Keratinocyte (primary cell): ENCODE results near the gene RTBDN. TPM values are rescaled to one million over a fixed set of nuclear protein-coding genes. Genes with fewer than 3 reads are reported as not detected.

Experiments
- DNase-seq: peaks from one replicate; pipeline ENCODE4 v3.0.0-alpha.2; 2011; ENCODE audit warnings: low read depth, missing footprints, low spot score
- FAIRE-seq: peaks from 2 replicates; lab custom pipeline; 2011; peaks lifted over from hg19 to GRCh38; lab: Jason Lieb, UNC
- H2AFZ ChIP-seq: 2 replicates; pipeline ENCODE4 v1.6.0; 2012; ENCODE audit warnings: low read length, control low read depth, inconsistent platforms; ENCODE audit not compliant: control insufficient read depth
- H3K27ac ChIP-seq: 2 replicates; pipeline ENCODE4 v1.5.1; 2011; ENCODE audit warnings: low read length; ENCODE audit not compliant: control insufficient read depth, insufficient read depth
- H3K27me3 ChIP-seq: 3 replicates; pipeline ENCODE4 v1.6.0; 2011; ENCODE audit warnings: low read length; ENCODE audit not compliant: control insufficient read depth, insufficient read depth; ENCODE audit errors: extremely low read depth
- H3K36me3 ChIP-seq, 2 experiments: 2 replicates in 1 of 2; 3 replicates in 1 of 2; pipeline ENCODE4 v1.5.1; 2011; ENCODE audit warnings: low read length in 2 of 2, mild to moderate bottlenecking in 1 of 2; ENCODE audit not compliant: control insufficient read depth in 2 of 2, insufficient read depth in 2 of 2; ENCODE audit errors: extremely low read depth in 1 of 2
- H3K4me1 ChIP-seq: 3 replicates; pipeline ENCODE4 v1.5.1; 2011; ENCODE audit warnings: low read length; ENCODE audit not compliant: control insufficient read depth, insufficient read depth; ENCODE audit errors: extremely low read depth
- H3K4me2 ChIP-seq: 3 replicates; pipeline ENCODE4 v1.6.0; 2011; ENCODE audit warnings: low read depth, low read length; ENCODE audit not compliant: control insufficient read depth, insufficient read depth; ENCODE audit errors: extremely low read depth
- H3K4me3 ChIP-seq, 3 experiments: fragments of 200-600 bp in 1 of 3; sonication (generic) in 1 of 3; 2 replicates in 2 of 3; 3 replicates in 1 of 3; pipeline ENCODE4 v1.5.1; 2011 to 2016; ENCODE audit warnings: low read length in 3 of 3, mild to moderate bottlenecking in 3 of 3, control low read depth in 2 of 3, inconsistent platforms in 1 of 3, low read depth in 1 of 3, mixed read lengths in 1 of 3, mixed run types in 1 of 3, moderate library complexity in 1 of 3; ENCODE audit not compliant: control insufficient read depth in 2 of 3, insufficient read depth in 2 of 3; ENCODE audit errors: extremely low read depth in 1 of 3
- H3K79me2 ChIP-seq: 2 replicates; pipeline ENCODE4 v1.6.0; 2012; ENCODE audit warnings: low read length; ENCODE audit not compliant: control insufficient read depth, insufficient read depth
- H3K9ac ChIP-seq: 3 replicates; pipeline ENCODE4 v1.6.0; 2011; ENCODE audit warnings: low read length; ENCODE audit not compliant: control insufficient read depth, insufficient read depth; ENCODE audit errors: extremely low read depth
- H3K9me1 ChIP-seq: 3 replicates; pipeline ENCODE4 v1.6.0; 2011; ENCODE audit warnings: low read length; ENCODE audit not compliant: control insufficient read depth, insufficient read depth; ENCODE audit errors: extremely low read depth
- H3K9me3 ChIP-seq: 2 replicates; pipeline ENCODE4 v1.5.1; 2012; ENCODE audit warnings: low read depth, low read length; ENCODE audit not compliant: control insufficient read depth
- H4K20me1 ChIP-seq: 3 replicates; pipeline ENCODE4 v1.6.0; 2011; ENCODE audit warnings: low read length; ENCODE audit not compliant: control insufficient read depth, insufficient read depth; ENCODE audit errors: extremely low read depth
- CTCF ChIP-seq, 3 experiments: IDR thresholded peaks in 1 of 3; conservative IDR thresholded peaks in 1 of 3; optimal IDR thresholded peaks in 1 of 3; 2 replicates in 2 of 3; 3 replicates in 1 of 3; pipeline versions ENCODE3 to v1.5.1; 2011; ENCODE audit warnings: low read length in 3 of 3, mild to moderate bottlenecking in 3 of 3, moderate library complexity in 2 of 3, control low read depth in 1 of 3, inconsistent platforms in 1 of 3; ENCODE audit not compliant: insufficient read depth in 2 of 3; ENCODE audit errors: extremely low read depth in 1 of 3
- EZH2 ChIP-seq: IDR thresholded peaks from one replicate; pipeline ENCODE4 v1.6.1; 2012; ENCODE audit warnings: inconsistent platforms, mild to moderate bottlenecking, low read length, moderate library complexity
- dilution Hi-C: fragments of 300-500 bp; cut with MboI; formaldehyde crosslinking; loops from one replicate; pipeline ENCODE4 v1.7.0; 2020; ENCODE audit warnings: low sequenced_read_pairs; ENCODE audit not compliant: extremely low pct_ligation_motif_present
- polyA plus RNA-seq, 5 experiments: library from polyadenylated mRNA; depleted of rRNA in 3 of 5; stranded (reverse) in 3 of 5; stranded (forward) in 1 of 5; unstranded in 1 of 5; fragments of >200 nt; gene quantifications; 1 replicate in 1 of 5; 2 replicates in 3 of 5; 3 replicates in 1 of 5; pipeline versions ENCODE4 v1.2.1 to v1.2.3, GENCODE V29; 2011 to 2012; ENCODE audit warnings: missing spikeins in 2 of 5, low read depth in 1 of 5, low replicate concordance in 1 of 5

The RTBDN gene
- polyA plus RNA-seq, 1 donor (not counting 4 experiments of a cell fraction or from before 2014, with no cell fraction given), result not detected

- Histone ChIP-seq H3K27ac (no peak overlapping the region), H3K9me1 (no peaks in the 10 kb centered on the region), H3K27me3 (no peaks in the 10 kb centered on the region), H3K36me3 (no peaks in the 10 kb centered on the region), H3K4me2 (no peak overlapping the region), H3K79me2 (no peaks in the 10 kb centered on the region), H3K9me3 (no peaks in the 10 kb centered on the region), H4K20me1 (no peaks in the 10 kb centered on the region), H3K9ac (no peak overlapping the region), H2AFZ (no peak overlapping the region), H3K4me3 (no peak overlapping the region), H3K4me1 (peaks cover 9% of the 10 kb centered on the region)
- TF ChIP-seq CTCF (optimal IDR thresholded peaks at IDR 0.05 in 1 of 3, IDR thresholded peaks at IDR 0.05 in 1 of 3, conservative IDR thresholded peaks at IDR 0.05 in 1 of 3; ENCODE audit: extremely low read depth in 1 of 3, insufficient read depth in 2 of 3, low read length in 3 of 3) (no peak), EZH2 (no peak)
- dilution Hi-C loops, result no loop called here
- FAIRE-seq (no peak), DNase-seq (no peak)
These were observed 29.8 kb upstream of the RTBDN start for GRCh38 chr19:12864143-12864542.

GRCh38 chr19:12859546-12859945 is 25.2 kb upstream of the RTBDN start:
- H2AFZ ChIP-seq, result no peak overlapping the region
- H3K36me3 ChIP-seq, result no peaks in the 10 kb centered on the region
- H3K27ac ChIP-seq, result no peak overlapping the region
- TF ChIP-seq EZH2 (no peak), CTCF (optimal IDR thresholded peaks at IDR 0.05 in 1 of 3, IDR thresholded peaks at IDR 0.05 in 1 of 3, conservative IDR thresholded peaks at IDR 0.05 in 1 of 3; ENCODE audit: extremely low read depth in 1 of 3, insufficient read depth in 2 of 3, low read length in 3 of 3) (no peak)
- no peaks in the 10 kb centered on the region for H3K4me1 ChIP-seq
- no peaks in the 10 kb centered on the region for H3K9me3 ChIP-seq
- DNase-seq (no peak), FAIRE-seq (no peak)
- H3K4me3 ChIP-seq, result no peak overlapping the region
- dilution Hi-C loops, result no loop called here
- H3K9ac ChIP-seq, result no peak overlapping the region
- H3K4me2 ChIP-seq, result no peak overlapping the region
- no peaks in the 10 kb centered on the region for H4K20me1 ChIP-seq
- H3K9me1 ChIP-seq, result no peaks in the 10 kb centered on the region
- no peaks in the 10 kb centered on the region for H3K79me2 ChIP-seq
- H3K27me3 ChIP-seq, result no peaks in the 10 kb centered on the region
